H9 (cell line): ENCODE data around the gene ITPKB. TPM values are rescaled to one million over a fixed set of nuclear protein-coding genes. Genes with fewer than 3 reads are reported as not detected.

Source experiments
- DNase-seq: peaks from one replicate; pipeline ENCODE4 v3.0.0-alpha.2; 2017
- H2AFZ ChIP-seq: one replicate; pipeline ENCODE4 v1.6.1; 2013; ENCODE audit warnings: mild to moderate bottlenecking, low read length, control low read depth, moderate library complexity
- H2AK5ac ChIP-seq: 2 replicates; pipeline ENCODE4 v1.6.1; 2013; ENCODE audit warnings: low read length, control low read depth, mixed read lengths; ENCODE audit not compliant: insufficient read length
- H2BK120ac ChIP-seq: one replicate; pipeline ENCODE4 v1.6.1; 2013; ENCODE audit warnings: low read depth, mild to moderate bottlenecking, low read length, control low read depth, inconsistent platforms; ENCODE audit not compliant: poor library complexity, severe bottlenecking
- H2BK12ac ChIP-seq: 2 replicates; pipeline ENCODE4 v1.6.1; 2013; ENCODE audit warnings: low read length, control low read depth, mixed read lengths, low read depth; ENCODE audit not compliant: insufficient read length
- H2BK15ac ChIP-seq: 2 replicates; pipeline ENCODE4 v1.6.1; 2013; ENCODE audit warnings: low read depth, low read length, control low read depth
- H2BK20ac ChIP-seq: one replicate; pipeline ENCODE4 v1.6.1; 2013; ENCODE audit warnings: low read depth, mild to moderate bottlenecking, low read length, control low read depth, inconsistent platforms; ENCODE audit not compliant: poor library complexity, severe bottlenecking
- H2BK5ac ChIP-seq: 2 replicates; pipeline ENCODE4 v1.6.1; 2013; ENCODE audit warnings: low read length, control low read depth, mixed read lengths; ENCODE audit not compliant: insufficient read length
- H3K14ac ChIP-seq: 2 replicates; pipeline ENCODE4 v1.6.1; 2013; ENCODE audit warnings: low read length, control low read depth; ENCODE audit not compliant: insufficient read depth
- H3K18ac ChIP-seq: 2 replicates; pipeline ENCODE4 v1.6.1; 2013; ENCODE audit warnings: low read depth, mild to moderate bottlenecking, mixed read lengths, low read length, control low read depth; ENCODE audit not compliant: insufficient read length
- H3K23ac ChIP-seq: 2 replicates; pipeline ENCODE4 v1.6.1; 2013; ENCODE audit warnings: low read length, control low read depth, mixed read lengths, low read depth; ENCODE audit not compliant: insufficient read length
- H3K23me2 ChIP-seq: 2 replicates; pipeline ENCODE4 v1.6.1; 2013; ENCODE audit warnings: low read depth, mild to moderate bottlenecking, mixed read lengths, low read length, control low read depth; ENCODE audit not compliant: insufficient read length, poor library complexity, severe bottlenecking
- H3K27ac ChIP-seq: 2 replicates; pipeline ENCODE4 v1.5.1; 2013; ENCODE audit warnings: low read length, control low read depth, mixed read lengths, low read depth; ENCODE audit not compliant: insufficient read length
- H3K27me3 ChIP-seq: 2 replicates; pipeline ENCODE4 v1.6.1; 2013; ENCODE audit warnings: low read length, control low read depth, inconsistent platforms; ENCODE audit not compliant: insufficient read depth
- H3K4ac ChIP-seq: 2 replicates; pipeline ENCODE4 v1.6.1; 2013; ENCODE audit warnings: low read depth, mild to moderate bottlenecking, control low read depth, inconsistent platforms, low read length, moderate library complexity
- H3K4me1 ChIP-seq: 2 replicates; pipeline ENCODE4 v1.6.1; 2013; ENCODE audit warnings: low read length, control low read depth, inconsistent platforms; ENCODE audit not compliant: insufficient read depth
- H3K4me2 ChIP-seq: 2 replicates; pipeline ENCODE4 v1.6.1; 2013; ENCODE audit warnings: low read length, control low read depth, mixed read lengths; ENCODE audit not compliant: insufficient read length, insufficient read depth
- H3K56ac ChIP-seq: 2 replicates; pipeline ENCODE4 v1.6.1; 2013; ENCODE audit warnings: low read depth, mild to moderate bottlenecking, mixed read lengths, low read length, control low read depth; ENCODE audit not compliant: insufficient read length
- H3K79me1 ChIP-seq: 2 replicates; pipeline ENCODE4 v1.6.1; 2013; ENCODE audit warnings: low read depth, mild to moderate bottlenecking, moderate library complexity, low read length, control low read depth, inconsistent platforms; ENCODE audit not compliant: insufficient read depth, poor library complexity, severe bottlenecking
- H3K79me2 ChIP-seq: 2 replicates; pipeline ENCODE4 v1.6.1; 2013; ENCODE audit warnings: low read length, control low read depth, inconsistent platforms; ENCODE audit not compliant: insufficient read depth
- H3K9ac ChIP-seq: 2 replicates; pipeline ENCODE4 v1.6.1; 2013; ENCODE audit warnings: low read length, control low read depth, mixed read lengths; ENCODE audit not compliant: insufficient read length; ENCODE audit errors: extremely low read depth
- H3K9me3 ChIP-seq: one replicate; pipeline ENCODE4 v1.6.1; 2013; ENCODE audit warnings: low read depth, low read length, inconsistent platforms; ENCODE audit not compliant: control insufficient read depth
- H3T11ph ChIP-seq: one replicate; pipeline ENCODE4 v1.6.1; 2013; ENCODE audit warnings: mild to moderate bottlenecking, low read length, control low read depth, inconsistent platforms
- H4K20me1 ChIP-seq: one replicate; pipeline ENCODE4 v1.6.1; 2013; ENCODE audit not compliant: control insufficient read depth, insufficient read length, insufficient read depth
- H4K5ac ChIP-seq: 2 replicates; pipeline ENCODE4 v1.6.1; 2013; ENCODE audit warnings: low read depth, mild to moderate bottlenecking, mixed read lengths, low read length, control low read depth; ENCODE audit not compliant: insufficient read length
- H4K8ac ChIP-seq: replicated peaks from 2 replicates; pipeline ENCODE4 v1.6.1; 2013; ENCODE audit warnings: low read length, control low read depth, mixed read lengths, low read depth; ENCODE audit not compliant: insufficient read length
- H4K91ac ChIP-seq: 2 replicates; pipeline ENCODE4 v1.6.1; 2013; ENCODE audit warnings: low read depth, mild to moderate bottlenecking, moderate library complexity, mixed read lengths, low read length, control low read depth; ENCODE audit not compliant: insufficient read length
- H3K27ac Mint-ChIP-seq, 3 experiments: 2 replicates in 2 of 3; 3 replicates in 1 of 3; pipeline ENCODE4 v1.8.0; 2020 to 2021; ENCODE audit warnings: mixed read lengths in 3 of 3, mild to moderate bottlenecking in 1 of 3, moderate library complexity in 1 of 3
- H3K27me3 Mint-ChIP-seq: 2 replicates; pipeline ENCODE4 v1.8.0; 2021; ENCODE audit warnings: low read depth, mild to moderate bottlenecking, moderate library complexity, mixed read lengths
- H3K36me3 Mint-ChIP-seq, 3 experiments: 2 replicates in 2 of 3; 3 replicates in 1 of 3; pipeline ENCODE4 v1.8.0; 2020 to 2021; ENCODE audit warnings: low read depth in 3 of 3, mixed read lengths in 3 of 3; ENCODE audit not compliant: insufficient read depth in 1 of 3
- H3K4me1 Mint-ChIP-seq, 2 experiments: 2 replicates each; pipeline ENCODE4 v1.8.0; 2020; ENCODE audit warnings: mixed read lengths in 2 of 2
- H3K4me3 Mint-ChIP-seq, 2 experiments: 2 replicates in 1 of 2; 3 replicates in 1 of 2; pipeline ENCODE4 v1.8.0; 2020 to 2021; ENCODE audit warnings: mild to moderate bottlenecking in 2 of 2, mixed read lengths in 2 of 2, moderate library complexity in 1 of 2
- H3K9me3 Mint-ChIP-seq, 2 experiments: 2 replicates in 1 of 2; 3 replicates in 1 of 2; pipeline ENCODE4 v1.8.0; 2020; ENCODE audit warnings: mild to moderate bottlenecking in 2 of 2, mixed read lengths in 2 of 2, moderate library complexity in 1 of 2
- WGBS: extraction: QIAGEN DNeasy Blood & Tissue Kit; methylation state at CpG from one replicate; pipeline ENCODE4 v1.1.7; 2013; ENCODE audit warnings: missing lambda C conversion rate, low lambda C conversion rate, mixed read lengths; ENCODE audit not compliant: insufficient read length; ENCODE audit errors: extremely low coverage; 5-methylcytosine and 5-hydroxymethylcytosine counted together
- total RNA-seq: library from RNA; stranded (reverse); gene quantifications from 2 replicates; pipeline ENCODE4 v1.2.1, GENCODE V29; 2021
- TF ChIP-seq, protein P1 (sequence below): fragments of 200-600 bp; sonication (generic); conservative IDR thresholded peaks from 3 replicates; pipeline ENCODE4 v1.8.0; 2021; ENCODE audit warnings: antibody characterized with exemption, mild to moderate bottlenecking

ITPKB gene
- total RNA-seq, 1 experiment from 2014 or later, result 3.8 TPM

GRCh38 chr1:226629896-226630550 lies 109.1 kb downstream of the ITPKB start:
- H3K36me3 Mint-ChIP-seq, result peaks cover 0 to 5% (median 5%) of the 10 kb centered on the region in 3 experiments; a peak in 1 of 7 replicates
- peaks cover 33% of the 10 kb centered on the region for H3K27me3 Mint-ChIP-seq
- Histone ChIP-seq H2BK15ac (no peak overlapping the region), H2BK120ac (no peak overlapping the region), H3K79me1 (no peaks in the 10 kb centered on the region), H4K20me1 (no peaks in the 10 kb centered on the region), H3K14ac (no peak overlapping the region), H4K8ac (no peak overlapping the region), H3K23me2 (no peaks in the 10 kb centered on the region), H3K23ac (no peak overlapping the region), H3K79me2 (no peaks in the 10 kb centered on the region), H3K4me1 (no peaks in the 10 kb centered on the region), H2AFZ (no peak overlapping the region), H2BK5ac (no peak overlapping the region), H4K5ac (no peak overlapping the region), H2AK5ac (no peak overlapping the region), H2BK12ac (no peak overlapping the region), H3K27ac (no peak overlapping the region), H2BK20ac (no peak overlapping the region), H3K9ac (no peak overlapping the region), H3K4ac (no peak overlapping the region), H4K91ac (no peak overlapping the region), H3K18ac (no peak overlapping the region), H3K27me3 (peaks cover 8% of the 10 kb centered on the region; the same call in 1 of the 2 replicates), H3K56ac (no peak overlapping the region), H3T11ph (no peak overlapping the region), H3K9me3 (no peaks in the 10 kb centered on the region), H3K4me2 (no peak overlapping the region)
- no peak overlapping the region for H3K4me3 Mint-ChIP-seq
- no CpG with 5 or more reads among the region's 6 CpGs for WGBS
- H3K9me3 Mint-ChIP-seq, result peaks cover 5 to 6% of the 10 kb centered on the region in 2 experiments; a peak in 3 of 5 replicates
- H3K4me1 Mint-ChIP-seq, result peaks cover 3 to 5% of the 10 kb centered on the region in 2 experiments; a peak in 3 of 4 replicates
- no peak overlapping the region for H3K27ac Mint-ChIP-seq
- TF ChIP-seq, protein P1, sequence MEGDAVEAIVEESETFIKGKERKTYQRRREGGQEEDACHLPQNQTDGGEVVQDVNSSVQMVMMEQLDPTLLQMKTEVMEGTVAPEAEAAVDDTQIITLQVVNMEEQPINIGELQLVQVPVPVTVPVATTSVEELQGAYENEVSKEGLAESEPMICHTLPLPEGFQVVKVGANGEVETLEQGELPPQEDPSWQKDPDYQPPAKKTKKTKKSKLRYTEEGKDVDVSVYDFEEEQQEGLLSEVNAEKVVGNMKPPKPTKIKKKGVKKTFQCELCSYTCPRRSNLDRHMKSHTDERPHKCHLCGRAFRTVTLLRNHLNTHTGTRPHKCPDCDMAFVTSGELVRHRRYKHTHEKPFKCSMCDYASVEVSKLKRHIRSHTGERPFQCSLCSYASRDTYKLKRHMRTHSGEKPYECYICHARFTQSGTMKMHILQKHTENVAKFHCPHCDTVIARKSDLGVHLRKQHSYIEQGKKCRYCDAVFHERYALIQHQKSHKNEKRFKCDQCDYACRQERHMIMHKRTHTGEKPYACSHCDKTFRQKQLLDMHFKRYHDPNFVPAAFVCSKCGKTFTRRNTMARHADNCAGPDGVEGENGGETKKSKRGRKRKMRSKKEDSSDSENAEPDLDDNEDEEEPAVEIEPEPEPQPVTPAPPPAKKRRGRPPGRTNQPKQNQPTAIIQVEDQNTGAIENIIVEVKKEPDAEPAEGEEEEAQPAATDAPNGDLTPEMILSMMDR, result no peak
- DNase-seq, result no peak
